GM21528 (cell line): ENCODE measurements around the gene MREG.
"Not testable (repeated sequence)": the region's sequence is repeated elsewhere in the genome, so short reads cannot be mapped to it uniquely, and the experiment has no call there.

Source experiments
- ATAC-seq: cut with Tn5 transposase; IDR thresholded peaks from one replicate; pipeline ENCODE4 v1.9.1; 2021; ENCODE audit warnings: mild to moderate bottlenecking, moderate library complexity; ENCODE audit not compliant: unreplicated experiment, low FRiP score

MREG gene

GRCh38 chr2:216023055-216023648 lies 9.8 kb upstream of the MREG start:
- peak; percentile 80 for ATAC-seq

GRCh38 chr2:216021768-216022565 lies 8.6 kb upstream of the MREG start:
- ATAC-seq, result no peak

GRCh38 chr2:216018709-216019108 lies 5.4 kb upstream of the MREG start:
- ATAC-seq, result no peak

- ATAC-seq, result no peak
Observed at GRCh38 chr2:216017365-216017764, 4.0 kb upstream of the MREG start.

- ATAC-seq, result no peak
Observed at GRCh38 chr2:216016581-216016980, 3.2 kb upstream of the MREG start.

GRCh38 chr2:216015722-216016464 lies 2.5 kb upstream of the MREG start:
- ATAC-seq, result peak; percentile 82

- ATAC-seq, result no peak
Observed at GRCh38 chr2:216014986-216015385, 1.6 kb upstream of the MREG start.

- no peak for ATAC-seq
Observed at GRCh38 chr2:216014006-216014405, 655 bp upstream of the MREG start.

- ATAC-seq, result no peak
Observed at GRCh38 chr2:216012830-216013079, 596 bp downstream of the MREG start.

GRCh38 chr2:216012133-216012829 lies 1.1 kb downstream of the MREG start:
- ATAC-seq, result no peak

GRCh38 chr2:216009215-216009614 lies 4.1 kb downstream of the MREG start:
- ATAC-seq, result not testable (repeated sequence)

- ATAC-seq, result no peak
Observed at GRCh38 chr2:216008387-216008786, 5.0 kb downstream of the MREG start.

GRCh38 chr2:216006164-216006663 lies 7.1 kb downstream of the MREG start:
- peak; percentile 46 for ATAC-seq

GRCh38 chr2:216004697-216005283 lies 8.6 kb downstream of the MREG start:
- peak; percentile 27 for ATAC-seq

- no peak for ATAC-seq
Observed at GRCh38 chr2:216003876-216004696, 9.3 kb downstream of the MREG start.

- no peak for ATAC-seq
Observed at GRCh38 chr2:216002693-216003092, 10.7 kb downstream of the MREG start.

- no peak for ATAC-seq
Observed at GRCh38 chr2:216002101-216002678, 11.2 kb downstream of the MREG start.

GRCh38 chr2:216001216-216002100 lies 11.9 kb downstream of the MREG start:
- ATAC-seq, result no peak
